ENCODE measurements around the gene GPN3. TPM values are rescaled to one million over a fixed set of nuclear protein-coding genes. Genes with fewer than 3 reads are reported as not detected.

The GPN3 gene
- total and polyA plus RNA-seq, 2 of the 13 experiments (the other 11 are each of a cell fraction or from before 2014, with no cell fraction given) = 28.7 to 29.5 TPM

- TF ChIP-seq SNAPC4 (CRISPR knock-in tag; IDR thresholded peaks at IDR 0.05) (peak; percentile 90), NBN (conservative IDR thresholded peaks at IDR 0.05) (no peak), CEBPB (IDR thresholded peaks at IDR 0.05; ENCODE audit: borderline replicate concordance, low read depth, low read length) (peak; percentile 38; the same call in 1 of the 2 replicates), ZSCAN20 (CRISPR knock-in tag; IDR thresholded peaks at IDR 0.05; ENCODE audit: borderline replicate concordance) (peak; percentile 93; the same call in 1 of the 2 replicates), HOXD1 (CRISPR knock-in tag; IDR thresholded peaks at IDR 0.05) (peak; percentile 66), NCOA5 (CRISPR knock-in tag; IDR thresholded peaks at IDR 0.05) (no peak), SMAD9 (CRISPR knock-in tag; IDR thresholded peaks at IDR 0.05) (peak; percentile 98), PRPF4 (IDR thresholded peaks at IDR 0.05; ENCODE audit: low read depth, low read length, poor library complexity, severe bottlenecking) (no peak), SMARCE1 (IDR thresholded peaks at IDR 0.05; ENCODE audit: borderline replicate concordance) (no peak), SAFB2 (CRISPR knock-in tag; IDR thresholded peaks at IDR 0.05; ENCODE audit: borderline replicate concordance, low read depth) (no peak; the same call in 1 of the 2 replicates), RXRB (CRISPR knock-in tag; IDR thresholded peaks at IDR 0.05; ENCODE audit: borderline replicate concordance) (peak; percentile 81), XBP1 (CRISPR knock-in tag; IDR thresholded peaks at IDR 0.05) (no peak), ZNF792 (CRISPR knock-in tag; IDR thresholded peaks at IDR 0.05) (peak; percentile 93), RBM39 (IDR thresholded peaks at IDR 0.05; ENCODE audit: low read depth, low read length, poor library complexity, severe bottlenecking) (peak; percentile 65), ZNF552 (CRISPR knock-in tag; IDR thresholded peaks at IDR 0.05; ENCODE audit: borderline replicate concordance) (peak; percentile 98), FOSL2 (CRISPR knock-in tag; IDR thresholded peaks at IDR 0.05) (peak; percentile 44), SP5 (CRISPR knock-in tag; IDR thresholded peaks at IDR 0.05; ENCODE audit: borderline replicate concordance, low read depth) (peak; percentile 80), ZNF44 (CRISPR knock-in tag; IDR thresholded peaks at IDR 0.05) (peak; percentile 96), NR3C1 (CRISPR knock-in tag; IDR thresholded peaks at IDR 0.05) (no peak), POLR2G (IDR thresholded peaks at IDR 0.05; ENCODE audit: low read depth, low read length) (peak; percentile 93), ZC3H4 (CRISPR knock-in tag; IDR thresholded peaks at IDR 0.05; ENCODE audit: borderline replicate concordance) (no peak)
- TF ChIP-seq, protein P1, sequence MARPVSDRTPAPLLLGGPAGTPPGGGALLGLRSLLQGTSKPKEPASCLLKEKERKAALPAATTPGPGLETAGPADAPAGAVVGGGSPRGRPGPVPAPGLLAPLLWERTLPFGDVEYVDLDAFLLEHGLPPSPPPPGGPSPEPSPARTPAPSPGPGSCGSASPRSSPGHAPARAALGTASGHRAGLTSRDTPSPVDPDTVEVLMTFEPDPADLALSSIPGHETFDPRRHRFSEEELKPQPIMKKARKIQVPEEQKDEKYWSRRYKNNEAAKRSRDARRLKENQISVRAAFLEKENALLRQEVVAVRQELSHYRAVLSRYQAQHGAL (CRISPR knock-in tag; IDR thresholded peaks at IDR 0.05; ENCODE audit: not compliant biosample characterization) = no peak
- TF ChIP-seq, protein P2, sequence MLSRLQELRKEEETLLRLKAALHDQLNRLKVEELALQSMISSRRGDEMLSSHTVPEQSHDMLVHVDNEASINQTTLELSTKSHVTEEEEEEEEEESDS (CRISPR knock-in tag; IDR thresholded peaks at IDR 0.05; ENCODE audit: borderline replicate concordance) = peak; percentile 94; the same call in 1 of the 2 replicates
Measured at GRCh38 chr12:110501752-110502738, 34.0 kb upstream of the GPN3 start, which contains the start of the genes RAD9B and VPS29 (continued).

Measured in HepG2 (cell line).